ENCODE results near the gene OOSP1.
A peak's percentile ranks its signal among the peaks of the same experiment; 100 is the strongest.
"Not testable (repeated sequence)": the region's sequence is repeated elsewhere in the genome, so short reads cannot be mapped to it uniquely, and the experiment has no call there.

The OOSP1 gene

GRCh38 chr11:59981106-59981770 lies 43.0 kb downstream of the OOSP1 start:
- H3K27me3 ChIP-seq, result no peaks in the 10 kb centered on the region
- no peak overlapping the region for H3K27ac ChIP-seq
- H3K9me3 ChIP-seq, result no peaks in the 10 kb centered on the region
- H3K9ac ChIP-seq, result no peak overlapping the region
- no peaks in the 10 kb centered on the region for H4K20me1 ChIP-seq
- no peaks in the 10 kb centered on the region for H3K36me3 ChIP-seq
- H3K4me2 ChIP-seq, result no peak overlapping the region
- no peak for TF ChIP-seq Cebpa-rat (IDR thresholded peaks at IDR 0.05)
- H3K4me3 ChIP-seq, result no peak overlapping the region
- H3K4me1 ChIP-seq, result no peaks in the 10 kb centered on the region

DNA sequence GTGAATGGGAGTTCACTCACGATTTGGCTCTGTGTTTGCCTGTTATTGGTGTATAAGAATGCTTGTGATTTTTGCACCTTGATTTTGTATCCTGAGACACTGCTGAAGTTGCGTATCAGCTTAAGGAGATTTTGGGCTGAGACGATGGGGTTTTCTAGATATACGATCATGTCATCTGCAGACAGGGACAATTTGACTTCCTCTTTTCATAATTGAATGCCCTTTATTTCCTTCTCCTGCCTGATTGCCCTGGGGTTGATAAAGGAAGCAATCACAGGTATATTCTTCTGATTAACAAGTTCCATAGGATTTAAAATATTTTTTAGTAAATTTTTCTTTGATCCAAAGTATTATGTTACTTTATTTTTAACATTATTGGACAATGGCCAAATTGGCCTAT lies 43.8 kb downstream of the OOSP1 start:
- H3K9me3 ChIP-seq, H3K36me3 ChIP-seq, H3K9ac ChIP-seq, H3K4me3 ChIP-seq, H3K27ac ChIP-seq, H3K4me2 ChIP-seq, H3K4me1 ChIP-seq, H3K27me3 ChIP-seq, H4K20me1 ChIP-seq: not testable (repeated sequence)

GRCh38 chr11:59983212-59983611 lies 45.0 kb downstream of the OOSP1 start:
- no peak for TF ChIP-seq Cebpa-rat (IDR thresholded peaks at IDR 0.05)

DNA sequence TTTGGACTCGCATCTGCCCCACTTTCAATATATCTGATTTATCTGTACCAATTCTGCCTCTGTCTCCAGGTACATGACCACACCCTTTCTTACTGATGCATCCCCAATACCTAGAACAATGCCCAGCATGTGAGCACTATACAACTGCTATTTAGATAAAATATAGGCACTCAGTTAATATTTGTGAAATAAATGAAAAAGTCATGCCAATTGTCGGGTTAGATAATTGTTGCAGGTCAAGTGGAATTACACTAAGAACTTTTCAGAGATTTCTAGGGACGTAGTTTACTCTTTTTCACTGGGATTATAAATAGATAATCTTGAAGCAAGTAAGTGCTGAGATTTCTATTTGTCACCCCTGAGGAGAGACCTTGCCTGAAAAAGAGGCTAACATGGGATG lies 46.1 kb downstream of the OOSP1 start:
- no peak overlapping the region for H3K9ac ChIP-seq
- H3K4me2 ChIP-seq, result no peak overlapping the region
- TF ChIP-seq Cebpa-rat (IDR thresholded peaks at IDR 0.05), result no peak

More at GRCh38 chr11:59983212-59983611, 45.0 kb downstream of the OOSP1 start:
- Histone ChIP-seq H3K27ac (no peak overlapping the region), H3K4me1 (no peaks in the 10 kb centered on the region), H3K36me3 (no peaks in the 10 kb centered on the region), H3K4me3 (no peak overlapping the region), H3K27me3 (no peaks in the 10 kb centered on the region), H4K20me1 (no peaks in the 10 kb centered on the region), H3K9me3 (no peaks in the 10 kb centered on the region), H3K9ac (no peak overlapping the region), H3K4me2 (no peak overlapping the region)

GRCh38 chr11:59990421-59990820 lies 52.2 kb downstream of the OOSP1 start:
- H3K9ac ChIP-seq, result no peak overlapping the region
- no peak overlapping the region for H3K27ac ChIP-seq
- no peaks in the 10 kb centered on the region for H3K36me3 ChIP-seq
- H3K9me3 ChIP-seq, result peaks cover 27% of the 10 kb centered on the region
- H3K27me3 ChIP-seq, result no peaks in the 10 kb centered on the region
- no peak overlapping the region for H3K4me2 ChIP-seq
- H3K4me1 ChIP-seq, result peaks cover 4% of the 10 kb centered on the region; the same call in 1 of the 2 replicates
- no peaks in the 10 kb centered on the region for H4K20me1 ChIP-seq
- H3K4me3 ChIP-seq, result no peak overlapping the region
- no peak for TF ChIP-seq Cebpa-rat (IDR thresholded peaks at IDR 0.05)

More for the DNA sequence above, 46.1 kb downstream of the OOSP1 start:
- no peaks in the 10 kb centered on the region for H3K9me3 ChIP-seq
- H4K20me1 ChIP-seq, result no peaks in the 10 kb centered on the region
- no peaks in the 10 kb centered on the region for H3K27me3 ChIP-seq
- no peak overlapping the region for H3K4me3 ChIP-seq
- no peaks in the 10 kb centered on the region for H3K36me3 ChIP-seq
- no peak overlapping the region for H3K27ac ChIP-seq
- H3K4me1 ChIP-seq, result no peaks in the 10 kb centered on the region

DNA sequence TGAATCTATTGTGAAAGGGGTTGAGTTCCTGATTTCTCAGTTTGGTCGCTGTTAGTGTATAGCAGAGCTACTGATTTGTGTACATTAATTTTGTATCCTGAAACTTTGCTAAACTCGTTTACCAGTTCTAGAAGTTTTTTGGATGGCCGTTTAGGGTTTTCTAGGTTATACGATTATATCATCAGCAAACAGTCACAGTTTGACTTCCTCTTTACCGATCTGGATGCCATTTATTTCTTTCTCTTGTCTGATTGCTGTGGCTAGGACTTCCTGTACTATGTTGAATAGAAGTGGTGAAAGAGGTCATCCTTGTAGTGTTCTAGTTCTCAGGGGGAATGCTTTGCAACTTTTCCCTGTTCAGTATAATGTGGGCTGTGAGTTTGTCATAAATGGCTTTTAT lies 54.2 kb downstream of the OOSP1 start:
- H3K36me3 ChIP-seq, result no peaks in the 10 kb centered on the region
- no peaks in the 10 kb centered on the region for H4K20me1 ChIP-seq
- peaks cover 27% of the 10 kb centered on the region for H3K9me3 ChIP-seq
- H3K4me3 ChIP-seq, result no peak overlapping the region
- H3K27me3 ChIP-seq, result no peaks in the 10 kb centered on the region
- H3K27ac ChIP-seq, result no peak overlapping the region
- H3K4me1 ChIP-seq, result peaks cover 4% of the 10 kb centered on the region; the same call in 1 of the 2 replicates
- H3K4me2 ChIP-seq, result 0 out of 2 replicates have a peak overlapping the region, but pooled peaks have one; percentile 4
- no peak overlapping the region for H3K9ac ChIP-seq
- no peak for TF ChIP-seq Cebpa-rat (IDR thresholded peaks at IDR 0.05)

GRCh38 chr11:59997800-59998199 lies 59.6 kb downstream of the OOSP1 start:
- Histone ChIP-seq H3K4me2 (no peak overlapping the region), H3K27me3 (no peaks in the 10 kb centered on the region), H3K36me3 (no peaks in the 10 kb centered on the region), H3K9ac (no peak overlapping the region), H3K4me1 (no peaks in the 10 kb centered on the region), H3K9me3 (peaks cover 1% of the 10 kb centered on the region), H3K4me3 (no peak overlapping the region), H4K20me1 (no peaks in the 10 kb centered on the region), H3K27ac (no peak overlapping the region)
- no peak for TF ChIP-seq Cebpa-rat (IDR thresholded peaks at IDR 0.05)

DNA sequence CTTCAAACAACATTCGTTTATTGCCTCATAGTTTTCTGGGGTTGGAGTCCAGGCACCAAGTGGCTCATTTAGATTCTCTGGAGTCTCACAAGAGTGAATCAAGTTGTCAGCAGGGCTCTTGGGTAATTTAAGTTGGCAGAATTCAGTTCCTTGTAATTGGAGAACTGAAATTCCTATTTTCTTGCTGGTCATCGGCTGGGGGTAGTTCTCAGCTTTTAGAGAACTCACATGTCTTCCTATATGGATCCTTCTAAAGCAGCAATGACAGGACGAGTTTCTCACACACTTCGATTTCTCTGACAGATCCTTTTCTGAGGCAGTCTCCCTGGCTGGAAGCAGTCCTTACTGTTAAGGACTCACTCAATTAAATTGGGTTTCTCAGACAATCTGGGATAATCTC lies 61.5 kb downstream of the OOSP1 start:
- Histone ChIP-seq H3K4me2 (no peak overlapping the region), H3K36me3 (no peaks in the 10 kb centered on the region), H3K4me3 (no peak overlapping the region), H3K27ac (no peak overlapping the region), H4K20me1 (no peaks in the 10 kb centered on the region), H3K4me1 (no peaks in the 10 kb centered on the region), H3K27me3 (no peaks in the 10 kb centered on the region), H3K9ac (no peak overlapping the region), H3K9me3 (no peaks in the 10 kb centered on the region)
- no peak for TF ChIP-seq Cebpa-rat (IDR thresholded peaks at IDR 0.05)

- Histone ChIP-seq H3K4me2 (no peak overlapping the region), H3K36me3 (no peaks in the 10 kb centered on the region), H3K4me1 (no peaks in the 10 kb centered on the region), H3K9ac (no peak overlapping the region), H3K27ac (no peak overlapping the region), H3K9me3 (no peaks in the 10 kb centered on the region), H3K27me3 (no peaks in the 10 kb centered on the region), H4K20me1 (no peaks in the 10 kb centered on the region), H3K4me3 (no peak overlapping the region)
- TF ChIP-seq Cebpa-rat (IDR thresholded peaks at IDR 0.05), result no peak
These were observed 65.5 kb downstream of the OOSP1 start for GRCh38 chr11:60003729-60004128.

DNA sequence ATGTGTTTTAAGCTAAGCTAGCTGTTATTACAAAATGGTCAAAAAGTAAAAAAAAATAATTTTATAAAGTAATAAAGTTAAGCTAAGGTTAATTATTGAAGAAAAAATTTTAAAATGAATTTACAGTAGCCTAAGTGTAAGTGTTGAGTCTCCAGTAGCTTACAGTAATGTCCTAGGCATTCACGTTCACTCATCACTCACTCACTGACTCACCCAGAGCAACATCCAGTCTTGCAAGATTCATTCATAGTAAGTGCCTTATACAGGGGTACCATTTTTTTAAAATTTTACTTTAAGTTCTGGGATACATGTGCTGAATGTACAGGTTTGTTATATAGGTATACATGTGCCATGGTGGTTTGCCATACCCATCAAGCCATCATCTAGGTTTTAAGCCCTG lies 67.1 kb downstream of the OOSP1 start:
- Histone ChIP-seq H4K20me1 (no peaks in the 10 kb centered on the region), H3K9me3 (no peaks in the 10 kb centered on the region), H3K27me3 (no peaks in the 10 kb centered on the region), H3K4me3 (no peak overlapping the region), H3K27ac (no peak overlapping the region), H3K9ac (no peak overlapping the region), H3K4me2 (no peak overlapping the region), H3K4me1 (no peaks in the 10 kb centered on the region), H3K36me3 (no peaks in the 10 kb centered on the region)
- no peak for TF ChIP-seq Cebpa-rat (IDR thresholded peaks at IDR 0.05)
